Loucy (cell line): ENCODE data around the gene RALGPS1.

Experiments used
- H2AFZ ChIP-seq: fragments of 200-600 bp; sonication (generic); 2 replicates; pipeline ENCODE4 v1.6.0; 2016; ENCODE audit warnings: antibody characterized with exemption, mild to moderate bottlenecking, low read length, moderate library complexity
- H3F3A ChIP-seq: fragments of 200-600 bp; 2 replicates; pipeline ENCODE4 v1.6.0; 2016; ENCODE audit warnings: antibody characterized with exemption, low read depth, mild to moderate bottlenecking
- H3K27me3 ChIP-seq: fragments of 200-600 bp; sonication (generic); 2 replicates; pipeline ENCODE4 v1.6.1; 2014; ENCODE audit warnings: low read length, mild to moderate bottlenecking; ENCODE audit not compliant: insufficient read depth, poor library complexity, severe bottlenecking
- H3K36me3 ChIP-seq: fragments of 200-600 bp; sonication (generic); 2 replicates; pipeline ENCODE4 v1.6.1; 2016; ENCODE audit warnings: low read length; ENCODE audit not compliant: insufficient read depth
- H3K4me1 ChIP-seq: fragments of 200-600 bp; sonication (generic); 2 replicates; pipeline ENCODE4 v1.5.1; 2014; ENCODE audit warnings: low read length, mild to moderate bottlenecking; ENCODE audit not compliant: insufficient read depth, poor library complexity, severe bottlenecking
- H3K4me2 ChIP-seq: fragments of 200-600 bp; sonication (generic); 2 replicates; pipeline ENCODE4 v1.6.0; 2014; ENCODE audit warnings: antibody characterized with exemption, low read length, low read depth, mild to moderate bottlenecking; ENCODE audit not compliant: poor library complexity, severe bottlenecking
- H3K4me3 ChIP-seq: fragments of 200-600 bp; sonication (generic); 2 replicates; pipeline ENCODE4 v1.5.1; 2014; ENCODE audit warnings: low read length, mild to moderate bottlenecking, mixed read lengths; ENCODE audit not compliant: poor library complexity, severe bottlenecking
- H3K79me2 ChIP-seq: fragments of 200-600 bp; sonication (generic); 2 replicates; pipeline ENCODE4 v1.6.1; 2014; ENCODE audit warnings: low read length; ENCODE audit not compliant: insufficient read depth
- H3K9ac ChIP-seq: fragments of 200-600 bp; sonication (generic); 2 replicates; pipeline ENCODE4 v1.6.0; 2014; ENCODE audit warnings: mild to moderate bottlenecking, low read depth, low read length, moderate library complexity; ENCODE audit not compliant: poor library complexity, severe bottlenecking
- H3K9me2 ChIP-seq: fragments of 200-600 bp; sonication (generic); replicated peaks from 2 replicates; pipeline ENCODE4 v1.6.1; 2016; ENCODE audit warnings: low read depth, low read length, mixed read lengths
- H3K9me3 ChIP-seq: fragments of 200-600 bp; sonication (generic); 2 replicates; pipeline ENCODE4 v1.6.1; 2014; ENCODE audit warnings: mild to moderate bottlenecking, antibody characterized with exemption, low read length, low read depth; ENCODE audit not compliant: insufficient read depth
- H4K20me1 ChIP-seq: fragments of 200-600 bp; sonication (generic); 2 replicates; pipeline ENCODE4 v1.6.0; 2014; ENCODE audit warnings: antibody characterized with exemption, low read length, mild to moderate bottlenecking; ENCODE audit not compliant: insufficient read depth, poor library complexity, severe bottlenecking
- EZH2phosphoT487 ChIP-seq: fragments of 200-600 bp; IDR thresholded peaks from 2 replicates; pipeline ENCODE4 v1.6.1; 2018; ENCODE audit warnings: antibody characterized with exemption, mild to moderate bottlenecking, moderate library complexity, borderline replicate concordance
- TF ChIP-seq, protein P1 (sequence below): fragments of 200-600 bp; sonication (generic); conservative IDR thresholded peaks from 2 replicates; pipeline ENCODE4 v1.5.1; 2014; ENCODE audit warnings: mild to moderate bottlenecking, antibody characterized with exemption, low read length

The RALGPS1 gene

DNA sequence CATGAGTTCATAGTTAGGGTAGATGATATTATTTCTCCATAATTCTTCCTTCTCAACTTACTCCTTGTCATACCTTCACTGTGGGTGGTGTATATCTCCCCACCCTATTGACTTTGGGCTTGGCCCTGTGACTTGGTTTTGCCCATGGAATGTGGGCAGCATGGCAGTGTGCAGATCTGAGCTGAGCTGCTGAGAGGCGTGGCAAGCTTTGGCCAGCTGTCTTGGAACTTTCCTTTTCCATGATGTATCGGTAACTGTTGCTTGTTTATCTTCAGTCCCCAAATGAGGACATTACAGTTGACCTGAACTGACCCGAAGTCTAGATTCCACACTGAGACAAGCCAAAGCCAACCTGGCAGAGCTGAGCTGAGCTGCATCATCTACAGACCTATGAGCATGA is 70.4 kb downstream of the RALGPS1 start:
- H3F3A ChIP-seq, result no peaks in the 10 kb centered on the region
- no peaks in the 10 kb centered on the region for H3K36me3 ChIP-seq
- TF ChIP-seq, protein P1, sequence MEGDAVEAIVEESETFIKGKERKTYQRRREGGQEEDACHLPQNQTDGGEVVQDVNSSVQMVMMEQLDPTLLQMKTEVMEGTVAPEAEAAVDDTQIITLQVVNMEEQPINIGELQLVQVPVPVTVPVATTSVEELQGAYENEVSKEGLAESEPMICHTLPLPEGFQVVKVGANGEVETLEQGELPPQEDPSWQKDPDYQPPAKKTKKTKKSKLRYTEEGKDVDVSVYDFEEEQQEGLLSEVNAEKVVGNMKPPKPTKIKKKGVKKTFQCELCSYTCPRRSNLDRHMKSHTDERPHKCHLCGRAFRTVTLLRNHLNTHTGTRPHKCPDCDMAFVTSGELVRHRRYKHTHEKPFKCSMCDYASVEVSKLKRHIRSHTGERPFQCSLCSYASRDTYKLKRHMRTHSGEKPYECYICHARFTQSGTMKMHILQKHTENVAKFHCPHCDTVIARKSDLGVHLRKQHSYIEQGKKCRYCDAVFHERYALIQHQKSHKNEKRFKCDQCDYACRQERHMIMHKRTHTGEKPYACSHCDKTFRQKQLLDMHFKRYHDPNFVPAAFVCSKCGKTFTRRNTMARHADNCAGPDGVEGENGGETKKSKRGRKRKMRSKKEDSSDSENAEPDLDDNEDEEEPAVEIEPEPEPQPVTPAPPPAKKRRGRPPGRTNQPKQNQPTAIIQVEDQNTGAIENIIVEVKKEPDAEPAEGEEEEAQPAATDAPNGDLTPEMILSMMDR, result no peak
- peaks cover 11% of the 10 kb centered on the region for H3K4me1 ChIP-seq
- H4K20me1 ChIP-seq, result peaks cover 28% of the 10 kb centered on the region
- H3K79me2 ChIP-seq, result no peaks in the 10 kb centered on the region
- no peaks in the 10 kb centered on the region for H3K9me3 ChIP-seq
- H3K9me2 ChIP-seq, result no peaks in the 10 kb centered on the region
- no peak overlapping the region for H3K4me2 ChIP-seq
- H3K9ac ChIP-seq, result no peak overlapping the region
- no peak overlapping the region for H2AFZ ChIP-seq
- H3K27me3 ChIP-seq, result peaks cover 88% of the 10 kb centered on the region
- H3K4me3 ChIP-seq, result no peak overlapping the region

DNA sequence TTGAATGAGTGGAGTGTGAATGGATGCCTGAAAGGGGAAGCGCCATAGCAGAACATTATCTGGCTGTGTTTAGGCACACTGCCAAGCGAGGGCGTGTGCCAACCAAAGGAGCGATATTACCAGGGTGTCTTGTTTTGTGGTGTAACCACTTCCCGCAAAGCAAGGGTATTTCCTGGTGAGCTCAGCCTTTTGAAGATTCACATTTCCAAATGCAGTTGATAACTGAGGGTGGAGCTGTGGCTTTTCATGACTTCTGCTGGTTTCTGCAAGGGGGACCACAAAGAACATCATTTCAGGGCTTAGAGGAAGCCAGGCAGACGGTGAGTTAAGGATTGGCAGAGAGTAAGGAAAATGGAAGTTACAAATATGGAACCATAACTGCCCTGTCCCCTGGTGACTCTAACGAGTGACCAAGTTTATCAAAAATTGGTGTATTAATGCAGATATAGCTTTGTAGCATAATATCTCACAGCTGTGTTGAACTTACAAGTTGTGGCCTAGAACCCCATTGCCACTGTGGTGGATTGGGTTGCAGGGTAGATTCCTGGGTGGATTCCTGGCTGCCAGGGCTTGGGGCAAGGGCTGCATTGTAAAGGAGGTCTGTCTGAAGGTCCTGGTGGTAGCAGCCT is 71.4 kb downstream of the RALGPS1 start:
- no peaks in the 10 kb centered on the region for H3K9me2 ChIP-seq
- no peaks in the 10 kb centered on the region for H3K79me2 ChIP-seq
- H4K20me1 ChIP-seq, result peaks cover 28% of the 10 kb centered on the region
- no peak overlapping the region for H2AFZ ChIP-seq
- TF ChIP-seq EZH2phosphoT487, result peak; percentile 98
- TF ChIP-seq, protein P1, result peak; percentile 25; the same call in 1 of the 2 replicates
- peak overlapping the region; percentile 54 for H3K4me2 ChIP-seq
- peaks cover 11% of the 10 kb centered on the region for H3K4me1 ChIP-seq
- H3K9ac ChIP-seq, result no peak overlapping the region
- no peaks in the 10 kb centered on the region for H3F3A ChIP-seq
- no peak overlapping the region for H3K4me3 ChIP-seq
- no peaks in the 10 kb centered on the region for H3K36me3 ChIP-seq
- H3K9me3 ChIP-seq, result no peaks in the 10 kb centered on the region
- H3K27me3 ChIP-seq, result peaks cover 88% of the 10 kb centered on the region

DNA sequence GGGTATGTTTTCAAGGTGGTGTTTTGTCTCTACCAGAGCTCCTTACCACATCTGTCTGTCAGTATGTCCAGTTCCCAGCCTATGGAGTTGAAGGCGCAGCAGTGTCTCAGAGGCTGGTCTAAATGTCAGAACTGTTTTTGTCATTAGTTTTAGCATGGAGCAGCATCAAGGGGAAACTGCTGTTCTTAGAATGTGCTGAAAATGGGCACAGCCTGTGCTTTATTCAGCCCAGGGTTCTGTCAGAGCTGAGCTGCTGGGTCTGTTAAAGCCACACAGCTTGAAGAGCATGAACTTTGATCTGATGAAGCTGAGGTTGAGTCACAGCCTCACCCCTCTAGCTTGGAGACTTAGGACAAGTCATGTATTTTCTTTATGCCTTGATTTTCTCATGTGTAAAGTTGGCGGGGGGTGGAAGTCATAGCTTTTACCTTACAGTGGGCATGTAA is 71.9 kb downstream of the RALGPS1 start:
- no peaks in the 10 kb centered on the region for H3K9me2 ChIP-seq
- H3K9me3 ChIP-seq, result no peaks in the 10 kb centered on the region
- no peaks in the 10 kb centered on the region for H3K79me2 ChIP-seq
- H3F3A ChIP-seq, result no peaks in the 10 kb centered on the region
- H3K4me3 ChIP-seq, result no peak overlapping the region
- TF ChIP-seq EZH2phosphoT487, result no peak
- TF ChIP-seq, protein P1, result no peak
- peaks cover 28% of the 10 kb centered on the region for H4K20me1 ChIP-seq
- no peaks in the 10 kb centered on the region for H3K36me3 ChIP-seq
- peaks cover 11% of the 10 kb centered on the region for H3K4me1 ChIP-seq
- no peak overlapping the region for H3K9ac ChIP-seq
- H2AFZ ChIP-seq, result no peak overlapping the region
- H3K4me2 ChIP-seq, result peak overlapping the region; percentile 54
- peaks cover 88% of the 10 kb centered on the region for H3K27me3 ChIP-seq
